ENCODE data around the gene VAV1. TPM values are rescaled to one million over a fixed set of nuclear protein-coding genes. Genes with fewer than 3 reads are reported as not detected.
A peak's percentile ranks its signal among the peaks of the same experiment; 100 is the strongest.

The VAV1 gene
- total and polyA plus RNA-seq, 9 of the 15 experiments (the other 6 are each of a cell fraction or from before 2014, with no cell fraction given): 0.46 to 20.1 (median 11.1) TPM

- no peak for TF ChIP-seq KDM4B (IDR thresholded peaks at IDR 0.05; ENCODE audit: borderline replicate concordance in 2 of 2, low read depth in 1 of 2)
- TF ChIP-seq NKRF (IDR thresholded peaks at IDR 0.05; ENCODE audit: borderline replicate concordance): no peak
- no peak for TF ChIP-seq ZNF232 (CRISPR knock-in tag; IDR thresholded peaks at IDR 0.05)
- no peak; a peak in 1 of 4 replicates for TF ChIP-seq HDAC1 (IDR thresholded peaks at IDR 0.05)
- peak; percentile 88 for TF ChIP-seq GABPB1 (CRISPR knock-in tag; IDR thresholded peaks at IDR 0.05)
- 0 out of 2 replicates have a peak, but pooled peaks have one; percentile 37 for TF ChIP-seq PTTG1 (tag; IDR thresholded peaks at IDR 0.05; ENCODE audit: low read depth)
- TF ChIP-seq SPI1 (IDR thresholded peaks at IDR 0.05; ENCODE audit: borderline replicate concordance, low read depth, low read length): peak; percentile 100
- no peak for TF ChIP-seq ZNF146 (CRISPR knock-in tag; IDR thresholded peaks at IDR 0.05; ENCODE audit: unreplicated experiment)
- TF ChIP-seq BRCA1 (IDR thresholded peaks at IDR 0.05): no peak
- TF ChIP-seq BRCA1 (CRISPR knock-in tag; IDR thresholded peaks at IDR 0.05): no peak
- no peak for TF ChIP-seq FOXM1 (IDR thresholded peaks at IDR 0.05; ENCODE audit: low read depth)
- TF ChIP-seq FOXM1 (CRISPR knock-in tag; IDR thresholded peaks at IDR 0.05; ENCODE audit: low read depth): no peak
- TF ChIP-seq RBFOX2 (IDR thresholded peaks at IDR 0.05; ENCODE audit: low read depth, low read length): no peak
- no peak for TF ChIP-seq PRDM10 (IDR thresholded peaks at IDR 0.05; ENCODE audit: partially characterized antibody)
- no peak for TF ChIP-seq FOS (IDR thresholded peaks at IDR 0.05; ENCODE audit: extremely low read depth, insufficient read length)
- no peak for TF ChIP-seq ETV5 (CRISPR knock-in tag; IDR thresholded peaks at IDR 0.05; ENCODE audit: low read depth)
- no peak for TF ChIP-seq SRSF1 (IDR thresholded peaks at IDR 0.05; ENCODE audit: low read depth, low read length)
- TF ChIP-seq SIN3B (IDR thresholded peaks at IDR 0.05; ENCODE audit: low read depth): no peak
- no peak for TF ChIP-seq PURB (CRISPR knock-in tag; IDR thresholded peaks at IDR 0.05; ENCODE audit: low read depth)
- TF ChIP-seq MXI1 (IDR thresholded peaks at IDR 0.05; ENCODE audit: low read depth, low read length): no peak
- no peak for TF ChIP-seq NFE2 (IDR thresholded peaks at IDR 0.05; ENCODE audit: low read depth)
- 0 out of 2 replicates have a peak, but pooled peaks have one; percentile 32 for TF ChIP-seq SMARCA4 (IDR thresholded peaks at IDR 0.05)
- 0 out of 2 replicates have a peak, but pooled peaks have one; percentile 65 for TF ChIP-seq RNF2 (IDR thresholded peaks at IDR 0.05)
- TF ChIP-seq CREBBP (IDR thresholded peaks at IDR 0.05; ENCODE audit: low read depth, low read length): no peak
These were observed 34.4 kb upstream of the VAV1 start (continued) for GRCh38 chr19:6737873-6738786.

Data from K562 (cell line).